ENCODE data around the gene FIBP.

The FIBP gene

DNA sequence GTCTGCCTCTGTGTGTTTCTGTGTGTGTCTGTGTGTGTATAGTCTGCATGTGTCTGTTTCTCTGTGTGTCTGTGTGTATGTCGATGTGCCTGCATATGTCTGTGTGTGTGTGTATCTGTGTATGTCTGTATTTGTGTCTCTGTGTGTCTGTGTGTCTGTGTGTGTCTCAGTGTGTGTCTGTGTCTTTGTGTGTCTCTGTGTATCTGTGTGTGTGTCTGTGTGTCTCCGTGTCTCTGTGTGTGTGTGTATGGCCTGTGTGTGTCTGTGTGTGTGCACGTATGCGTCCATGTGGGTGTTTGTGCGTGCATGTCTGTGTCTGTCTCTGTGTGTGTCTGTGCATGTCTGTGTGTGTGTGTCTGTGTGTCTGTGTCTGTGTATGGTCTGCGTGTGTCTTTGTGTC, 54.1 kb downstream of the FIBP start:
- H3K4me3 ChIP-seq (ENCODE audit: low read depth, low read length): peak overlapping the region; percentile 33
- DNase-seq (ENCODE audit: low read depth): no peak
- TF ChIP-seq, protein P1, sequence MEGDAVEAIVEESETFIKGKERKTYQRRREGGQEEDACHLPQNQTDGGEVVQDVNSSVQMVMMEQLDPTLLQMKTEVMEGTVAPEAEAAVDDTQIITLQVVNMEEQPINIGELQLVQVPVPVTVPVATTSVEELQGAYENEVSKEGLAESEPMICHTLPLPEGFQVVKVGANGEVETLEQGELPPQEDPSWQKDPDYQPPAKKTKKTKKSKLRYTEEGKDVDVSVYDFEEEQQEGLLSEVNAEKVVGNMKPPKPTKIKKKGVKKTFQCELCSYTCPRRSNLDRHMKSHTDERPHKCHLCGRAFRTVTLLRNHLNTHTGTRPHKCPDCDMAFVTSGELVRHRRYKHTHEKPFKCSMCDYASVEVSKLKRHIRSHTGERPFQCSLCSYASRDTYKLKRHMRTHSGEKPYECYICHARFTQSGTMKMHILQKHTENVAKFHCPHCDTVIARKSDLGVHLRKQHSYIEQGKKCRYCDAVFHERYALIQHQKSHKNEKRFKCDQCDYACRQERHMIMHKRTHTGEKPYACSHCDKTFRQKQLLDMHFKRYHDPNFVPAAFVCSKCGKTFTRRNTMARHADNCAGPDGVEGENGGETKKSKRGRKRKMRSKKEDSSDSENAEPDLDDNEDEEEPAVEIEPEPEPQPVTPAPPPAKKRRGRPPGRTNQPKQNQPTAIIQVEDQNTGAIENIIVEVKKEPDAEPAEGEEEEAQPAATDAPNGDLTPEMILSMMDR (IDR thresholded peaks at IDR 0.05; ENCODE audit: low read depth, low read length, missing control alignments): no peak
